K562 (cell line): ENCODE data around the gene MARS1. TPM values are rescaled to one million over a fixed set of nuclear protein-coding genes. Genes with fewer than 3 reads are reported as not detected.

Experiments
- ELF1 ChIP-seq: fragments of 200-800 bp; sonication (Bioruptor generic); IDR thresholded peaks from 2 replicates; pipeline ENCODE4 v1.6.1; 2016; ENCODE audit warnings: missing genetic modification characterization, missing compliant biosample characterization
- EP400 ChIP-seq: fragments of 450-650 bp; IDR thresholded peaks from 2 replicates; pipeline ENCODE4 v1.6.1; 2017; ENCODE audit warnings: antibody characterized with exemption, mild to moderate bottlenecking, moderate library complexity
- ERF ChIP-seq: fragments of 450-650 bp; formaldehyde crosslinking; IDR thresholded peaks from 2 replicates; pipeline ENCODE4 v1.4.0; 2020; ENCODE audit warnings: mild to moderate bottlenecking, mixed read lengths
- GATAD2A ChIP-seq: fragments of 450-650 bp; IDR thresholded peaks from 2 replicates; pipeline ENCODE4 v1.6.1; 2017
- HCFC1 ChIP-seq: IDR thresholded peaks from 2 replicates; pipeline ENCODE4 v1.6.1; 2012; ENCODE audit warnings: low read depth, low read length, improper control_type of control experiment
- ILF3 ChIP-seq: fragments of 450-650 bp; IDR thresholded peaks from 2 replicates; pipeline ENCODE4 v1.6.1; 2018; ENCODE audit warnings: antibody characterized with exemption, mild to moderate bottlenecking, moderate library complexity, borderline replicate concordance
- MYNN ChIP-seq, 2 experiments: sonication (generic); formaldehyde crosslinking in 1 of 2; IDR thresholded peaks; 2 replicates each; pipeline versions ENCODE4 v1.5.0 to v1.6.1; 2016 to 2020; ENCODE audit warnings: antibody characterized with exemption in 1 of 2, missing genetic modification reagents in 1 of 2
- NELFE ChIP-seq: IDR thresholded peaks from 2 replicates; pipeline ENCODE4 v1.6.1; 2011; ENCODE audit warnings: mild to moderate bottlenecking; ENCODE audit not compliant: insufficient read depth, insufficient read length
- NR2F6 ChIP-seq: fragments of 450-650 bp; formaldehyde crosslinking; IDR thresholded peaks from 2 replicates; pipeline ENCODE4 v1.4.0; 2020; ENCODE audit warnings: mild to moderate bottlenecking
- RBBP5 ChIP-seq: fragments of 200-600 bp; sonication (generic); IDR thresholded peaks from 2 replicates; pipeline ENCODE4 v1.6.1; 2012; ENCODE audit warnings: borderline replicate concordance, mild to moderate bottlenecking, low read length, control low read depth, inconsistent platforms; ENCODE audit not compliant: insufficient read depth, poor library complexity, severe bottlenecking
- SAFB ChIP-seq: fragments of 200-400 bp; formaldehyde crosslinking; IDR thresholded peaks from 2 replicates; pipeline ENCODE4 v1.6.1; 2017; ENCODE audit warnings: low read depth, low read length, borderline replicate concordance
- TFAP4 ChIP-seq: sonication (generic); formaldehyde crosslinking; IDR thresholded peaks from 2 replicates; pipeline ENCODE4 v1.8.0; 2022; ENCODE audit warnings: missing genetic modification reagents, mild to moderate bottlenecking, moderate library complexity, borderline replicate concordance
- TGIF2 ChIP-seq: sonication (generic); formaldehyde crosslinking; IDR thresholded peaks from 2 replicates; pipeline ENCODE4 v1.8.1; 2022; ENCODE audit warnings: mild to moderate bottlenecking, missing genetic modification reagents, moderate library complexity
- UBTF ChIP-seq, 2 experiments: IDR thresholded peaks; 2 replicates each; pipeline ENCODE4 v1.6.1; 2012; ENCODE audit warnings: improper control_type of control experiment in 2 of 2, low read depth in 2 of 2, low read length in 2 of 2, borderline replicate concordance in 1 of 2
- ZBTB33 ChIP-seq: sonication (generic); formaldehyde crosslinking; IDR thresholded peaks from 2 replicates; pipeline ENCODE4 v1.8.1; 2023; ENCODE audit warnings: mild to moderate bottlenecking, missing genetic modification reagents
- ZC3H11A ChIP-seq: IDR thresholded peaks from 2 replicates; pipeline ENCODE4 v1.6.1; 2012; ENCODE audit warnings: low read depth, low read length, improper control_type of control experiment
- ZNF3 ChIP-seq: fragments of 250-450 bp; sonication (Bioruptor Pico); IDR thresholded peaks from 2 replicates; pipeline ENCODE4 v1.5.0; 2021; ENCODE audit warnings: mild to moderate bottlenecking, moderate library complexity
- ZNF311 ChIP-seq: fragments of 250-450 bp; sonication (Bioruptor Pico); IDR thresholded peaks from 2 replicates; pipeline ENCODE4 v1.4.0; 2020; ENCODE audit warnings: mild to moderate bottlenecking, moderate library complexity
- ZNF354B ChIP-seq: fragments of 250-450 bp; sonication (Bioruptor Pico); IDR thresholded peaks from 2 replicates; pipeline ENCODE4 v1.4.0; 2020
- polyA plus RNA-seq, 8 experiments: library from polyadenylated mRNA; depleted of rRNA in 4 of 8; stranded (reverse) in 5 of 8; unstranded in 3 of 8; fragments of >200 nt; fragmentation: Nextera tagmentation in 2 of 8; fragmentation: Illumina TruSeq in 1 of 8; extraction: Ambion mirVana in 2 of 8; extraction: Trizol in 1 of 8; gene quantifications; 2 replicates each; pipeline versions ENCODE4 v1.2.1 to v1.2.3, GENCODE V29; 2011 to 2014; ENCODE audit warnings: inconsistent platforms in 1 of 8, missing spikeins in 1 of 8
- total RNA-seq, 7 experiments: library from RNA; depleted of rRNA in 6 of 7; stranded (reverse); fragments of >200 nt in 6 of 7; fragmentation: Illumina TruSeq in 2 of 7; extraction: Trizol in 2 of 7; gene quantifications; 2 replicates each; pipeline versions ENCODE4 v1.2.1 to v1.2.3, GENCODE V29; 2011 to 2021; ENCODE audit warnings: low replicate concordance in 1 of 7
- TF ChIP-seq, protein P1 (sequence below): fragments of 450-650 bp; IDR thresholded peaks from 2 replicates; pipeline ENCODE4 v1.7.0; 2016; ENCODE audit warnings: borderline replicate concordance

Gene MARS1
- total and polyA plus RNA-seq, 9 of the 15 experiments (the other 6 are each of a cell fraction or from before 2014, with no cell fraction given) = 117 to 382 (median 220) TPM

DNA sequence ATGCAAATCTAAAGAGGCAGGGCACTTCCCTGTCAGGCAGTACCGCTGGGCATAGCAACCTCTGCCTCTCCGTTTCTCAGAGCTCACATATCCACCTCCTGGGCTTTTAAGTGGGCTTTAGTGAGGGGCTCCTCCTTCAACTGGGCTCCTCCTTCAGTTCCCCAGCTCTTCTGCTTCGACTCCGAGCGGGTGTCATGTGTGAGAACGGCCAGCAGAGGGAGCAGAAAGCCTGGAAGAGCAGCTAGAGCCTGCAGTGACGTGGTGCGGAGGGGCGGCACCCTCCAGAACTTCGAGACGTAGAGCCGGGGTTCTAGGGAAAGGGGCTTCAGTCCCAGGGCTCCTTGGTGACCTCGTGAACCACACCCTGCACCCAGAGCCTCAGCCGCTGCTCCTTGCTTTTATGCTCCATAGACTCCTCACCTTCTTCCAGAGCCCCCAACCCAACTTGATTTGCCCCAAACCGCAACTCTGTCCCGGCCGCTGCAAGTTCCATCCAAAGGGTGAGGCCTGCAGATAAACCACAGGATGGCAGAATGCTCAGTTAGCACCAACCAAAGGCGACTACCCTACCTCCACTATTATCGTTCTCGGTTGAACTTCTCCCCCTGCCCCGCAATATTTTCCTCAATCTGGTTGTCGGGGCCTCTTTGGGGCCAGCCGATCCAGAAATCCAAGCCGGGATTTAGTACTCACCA is 28.7 kb upstream of the MARS1 start (continued):
- TF ChIP-seq ZBTB33 (CRISPR knock-in tag) (0 out of 2 replicates have a peak, but pooled peaks have one; percentile 10), HCFC1 (no peak; the same call in 1 of the 2 replicates), ZNF3 (no peak), ILF3 (no peak), ERF (CRISPR knock-in tag) (no peak), UBTF (IDR thresholded peaks at IDR 0.05; ENCODE audit: borderline replicate concordance in 1 of 2, low read depth in 2 of 2, low read length in 2 of 2) (no peak; a peak in 1 of 4 replicates), SAFB (no peak), MYNN (IDR thresholded peaks at IDR 0.05) (peak; percentile 84; the same call in 1 of the 2 replicates), MYNN (CRISPR knock-in tag; IDR thresholded peaks at IDR 0.05) (no peak), EP400 (peak; percentile 52), ZC3H11A (no peak), NELFE (no peak), GATAD2A (0 out of 2 replicates have a peak, but pooled peaks have one; percentile 27), NR2F6 (CRISPR knock-in tag) (no peak), ELF1 (tag) (no peak), ZNF311 (CRISPR knock-in tag) (no peak; the same call in 1 of the 2 replicates), ZNF354B (CRISPR knock-in tag) (no peak), TFAP4 (peak; percentile 81; the same call in 1 of the 2 replicates), TGIF2 (no peak), RBBP5 (no peak)
- TF ChIP-seq, protein P1, sequence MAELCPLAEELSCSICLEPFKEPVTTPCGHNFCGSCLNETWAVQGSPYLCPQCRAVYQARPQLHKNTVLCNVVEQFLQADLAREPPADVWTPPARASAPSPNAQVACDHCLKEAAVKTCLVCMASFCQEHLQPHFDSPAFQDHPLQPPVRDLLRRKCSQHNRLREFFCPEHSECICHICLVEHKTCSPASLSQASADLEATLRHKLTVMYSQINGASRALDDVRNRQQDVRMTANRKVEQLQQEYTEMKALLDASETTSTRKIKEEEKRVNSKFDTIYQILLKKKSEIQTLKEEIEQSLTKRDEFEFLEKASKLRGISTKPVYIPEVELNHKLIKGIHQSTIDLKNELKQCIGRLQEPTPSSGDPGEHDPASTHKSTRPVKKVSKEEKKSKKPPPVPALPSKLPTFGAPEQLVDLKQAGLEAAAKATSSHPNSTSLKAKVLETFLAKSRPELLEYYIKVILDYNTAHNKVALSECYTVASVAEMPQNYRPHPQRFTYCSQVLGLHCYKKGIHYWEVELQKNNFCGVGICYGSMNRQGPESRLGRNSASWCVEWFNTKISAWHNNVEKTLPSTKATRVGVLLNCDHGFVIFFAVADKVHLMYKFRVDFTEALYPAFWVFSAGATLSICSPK = no peak
